GM21367 (cell line): ENCODE results near the gene PRKAR1B.

ENCODE experiments used
- ATAC-seq: cut with Tn5 transposase; IDR thresholded peaks from one replicate; pipeline ENCODE4 v1.9.1; 2021; ENCODE audit not compliant: unreplicated experiment

The PRKAR1B gene

DNA sequence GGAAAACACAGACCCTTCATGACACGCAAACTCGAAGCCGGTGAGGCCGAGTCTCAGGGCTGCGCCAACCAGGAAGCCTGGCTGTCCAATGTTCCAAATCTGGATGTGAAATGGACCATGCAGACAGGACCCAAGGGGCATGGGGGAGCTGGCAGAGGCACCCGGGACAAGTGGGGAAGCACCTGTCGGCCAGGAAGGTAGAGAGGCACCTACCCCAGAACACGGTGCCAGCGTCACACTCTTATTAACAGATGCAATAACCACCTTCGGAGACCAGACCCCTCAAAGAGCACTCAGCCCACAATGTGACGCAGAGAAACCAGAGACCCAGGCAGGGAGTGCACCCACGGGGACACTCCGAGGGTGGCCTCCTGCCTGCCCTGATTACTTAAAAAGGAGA is 119.1 kb downstream of the PRKAR1B start:
- no peak for ATAC-seq

DNA sequence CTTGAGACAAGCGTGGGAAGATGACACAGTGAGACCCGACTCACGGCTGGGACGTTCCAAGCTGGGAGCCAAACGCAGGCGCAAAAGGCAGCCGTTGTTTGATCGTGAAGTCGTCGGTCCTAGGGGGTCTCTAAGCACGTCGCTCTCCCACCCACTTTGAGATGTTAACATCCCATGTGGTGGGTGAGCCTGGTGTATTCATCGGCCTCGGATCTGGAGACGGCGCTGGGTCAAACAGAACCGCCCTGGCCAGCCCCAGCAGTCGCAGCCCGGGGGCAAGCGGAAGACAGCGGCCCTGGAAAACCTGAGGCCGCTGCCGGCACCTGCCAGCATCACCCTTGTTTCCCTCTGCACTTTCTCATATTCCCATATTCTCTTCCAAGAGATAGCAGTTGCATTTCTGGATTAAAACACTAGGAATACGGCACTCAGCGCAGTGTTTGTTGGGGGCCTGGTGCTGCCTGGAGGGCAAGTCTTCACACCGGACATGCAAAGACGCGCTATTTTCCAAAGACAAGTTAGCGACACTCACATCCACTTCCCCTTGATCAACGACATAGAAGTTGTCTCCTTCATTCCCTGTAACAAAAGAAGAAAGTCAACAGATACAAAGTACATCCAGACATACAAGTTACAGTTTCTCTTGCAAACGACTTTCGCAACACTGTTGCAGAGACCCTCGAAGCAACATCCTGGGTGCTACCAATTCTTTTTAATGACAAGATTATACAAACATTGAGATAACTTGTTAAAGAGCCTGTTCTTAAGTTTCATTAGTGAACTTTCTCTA is 121.2 kb downstream of the PRKAR1B start:
- ATAC-seq = no peak

DNA sequence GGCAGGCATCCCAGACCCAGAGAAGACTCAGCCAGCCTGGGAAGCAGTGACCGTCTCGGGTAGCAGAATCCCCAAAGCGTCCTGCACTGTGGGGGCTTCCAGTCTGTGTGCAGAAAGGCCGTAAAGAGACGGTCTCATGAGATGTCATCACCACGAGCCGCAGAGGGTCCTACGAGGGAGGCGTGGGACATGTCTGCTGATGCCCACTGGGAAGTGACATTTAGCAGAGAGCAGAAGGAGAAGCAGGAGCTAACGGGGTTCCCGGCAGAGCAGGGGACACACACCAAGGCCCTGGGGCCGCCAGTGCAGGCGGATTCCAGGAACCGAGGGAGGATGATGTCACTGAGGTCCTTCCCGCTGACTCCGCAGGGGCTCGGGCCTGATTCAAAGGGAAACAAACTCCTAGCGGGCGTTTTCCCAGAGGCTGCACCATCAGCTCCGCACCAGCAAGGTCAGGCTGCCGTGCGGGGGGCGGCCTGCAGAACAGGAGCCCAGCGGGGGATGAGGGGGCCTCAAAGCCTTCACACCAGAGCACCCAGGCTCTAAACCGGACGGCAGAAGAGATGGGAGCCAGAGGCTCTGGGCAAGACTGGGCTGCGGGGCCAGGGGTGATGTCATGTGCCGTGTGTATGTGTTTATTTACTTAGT is 122.1 kb downstream of the PRKAR1B start:
- no peak for ATAC-seq

GRCh38 chr7:604001-604883 is 122.8 kb downstream of the PRKAR1B start:
- ATAC-seq = peak; percentile 61

DNA sequence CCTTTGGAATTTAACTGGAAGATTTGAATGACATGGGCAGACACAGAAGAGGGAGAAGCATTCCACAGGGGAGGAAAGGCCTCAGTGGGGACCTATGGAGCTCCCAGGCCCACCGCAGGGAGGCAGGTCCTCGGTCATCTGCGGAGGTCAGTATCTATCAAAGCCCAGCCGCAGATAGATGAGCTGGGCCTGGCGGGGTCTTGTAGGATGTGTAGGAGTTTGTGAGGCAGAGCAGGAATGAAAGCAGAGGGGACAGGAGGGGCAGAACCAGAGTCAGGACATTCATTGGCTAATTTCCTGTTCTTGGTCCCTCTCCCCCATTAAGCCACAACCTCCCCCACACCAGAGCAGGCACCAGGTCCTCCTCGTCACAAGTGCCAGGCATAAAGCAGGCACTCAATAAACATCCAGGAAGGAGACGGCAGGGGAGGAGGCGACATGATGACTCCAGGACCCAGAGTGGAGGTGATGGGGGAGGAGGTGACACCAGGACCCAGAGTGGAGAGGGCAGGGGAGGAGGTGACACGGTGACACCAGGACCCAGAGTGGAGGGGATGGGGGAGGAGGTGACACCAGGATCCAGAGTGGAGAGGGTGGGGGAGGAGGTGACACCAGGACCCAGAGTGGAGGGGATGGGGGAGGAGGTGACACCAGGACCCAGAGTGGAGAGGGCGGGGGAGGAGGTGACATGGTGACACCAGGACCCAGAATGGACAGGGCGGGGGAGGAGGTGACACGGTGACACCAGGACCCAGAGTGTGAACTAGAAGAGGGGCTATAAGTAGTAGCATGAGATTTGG is 123.7 kb downstream of the PRKAR1B start:
- ATAC-seq = no peak

DNA sequence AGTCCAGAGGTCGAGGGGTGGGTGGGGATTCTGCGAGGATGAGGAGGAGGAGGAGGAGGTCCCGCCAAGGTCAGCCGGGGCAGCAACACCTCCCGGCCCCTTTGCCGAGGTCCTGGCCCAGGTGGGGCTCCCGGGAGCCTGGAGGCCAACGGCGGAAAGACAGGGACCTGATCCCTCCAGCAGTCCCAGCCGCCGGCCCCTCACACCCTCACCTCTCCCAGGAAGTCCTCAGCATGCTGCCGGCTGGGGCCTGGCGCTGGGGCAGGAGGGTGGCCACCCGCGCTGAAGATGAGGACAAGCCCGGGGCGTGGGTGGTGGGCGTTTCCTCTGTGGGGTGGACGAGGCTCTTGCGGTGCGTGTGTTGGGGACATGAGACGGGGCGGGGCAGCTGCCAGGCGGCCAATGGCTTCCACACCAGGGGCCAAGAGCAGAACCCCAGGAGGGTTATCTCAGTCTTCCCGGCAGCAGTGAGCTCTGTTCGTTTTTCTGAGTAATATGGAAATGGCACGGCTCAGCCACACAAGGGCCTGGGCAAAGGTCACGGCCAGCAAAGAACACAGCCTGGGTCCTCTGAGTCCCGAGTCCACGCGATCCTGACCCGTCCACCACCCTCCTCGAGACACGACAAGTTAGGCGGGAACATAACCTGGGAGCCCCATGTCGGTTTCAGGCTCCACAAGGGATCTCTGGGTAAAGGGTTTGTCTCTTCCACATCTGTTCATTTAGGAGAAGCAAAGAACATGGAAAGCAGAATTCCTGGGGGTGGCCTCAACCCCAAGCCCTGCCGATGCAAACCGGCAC is 124.5 kb downstream of the PRKAR1B start:
- ATAC-seq = no peak

DNA sequence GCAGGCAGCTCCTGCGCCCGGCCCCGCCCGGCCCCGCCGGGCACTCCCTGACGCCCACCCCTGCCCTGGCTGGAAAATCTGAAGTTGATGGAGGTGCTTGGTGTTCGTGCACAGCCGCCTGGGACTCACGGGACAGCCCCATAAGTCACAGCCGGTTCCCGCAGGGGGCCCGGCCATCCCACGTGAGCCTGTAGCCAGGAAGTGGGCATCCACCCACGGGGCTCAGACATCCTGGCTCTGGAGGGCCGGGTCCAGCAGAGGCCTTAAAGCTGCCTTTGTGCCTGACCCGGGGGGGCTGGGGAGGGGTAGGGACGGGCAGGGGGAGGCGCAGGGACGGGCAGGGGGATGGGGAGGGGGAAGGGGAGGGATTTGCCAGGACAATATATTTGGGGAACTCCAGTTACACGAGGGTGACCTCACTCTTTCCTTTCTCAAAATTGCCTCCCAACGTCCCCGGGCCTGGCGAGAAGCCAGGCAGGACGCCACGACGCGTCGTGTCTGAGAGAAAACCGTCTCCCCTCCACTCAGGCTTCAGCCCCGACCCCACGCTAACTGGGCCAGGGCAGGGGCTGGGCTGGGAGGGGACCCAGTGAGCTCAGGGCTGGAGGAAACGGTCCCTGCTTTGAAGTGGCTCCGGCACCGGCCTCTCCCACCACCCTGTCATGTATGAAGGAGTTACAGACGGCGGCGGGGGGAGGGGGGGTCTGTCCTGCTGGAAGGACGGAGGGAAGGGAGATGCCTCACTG is 125.3 kb downstream of the PRKAR1B start:
- ATAC-seq = peak; percentile 30

DNA sequence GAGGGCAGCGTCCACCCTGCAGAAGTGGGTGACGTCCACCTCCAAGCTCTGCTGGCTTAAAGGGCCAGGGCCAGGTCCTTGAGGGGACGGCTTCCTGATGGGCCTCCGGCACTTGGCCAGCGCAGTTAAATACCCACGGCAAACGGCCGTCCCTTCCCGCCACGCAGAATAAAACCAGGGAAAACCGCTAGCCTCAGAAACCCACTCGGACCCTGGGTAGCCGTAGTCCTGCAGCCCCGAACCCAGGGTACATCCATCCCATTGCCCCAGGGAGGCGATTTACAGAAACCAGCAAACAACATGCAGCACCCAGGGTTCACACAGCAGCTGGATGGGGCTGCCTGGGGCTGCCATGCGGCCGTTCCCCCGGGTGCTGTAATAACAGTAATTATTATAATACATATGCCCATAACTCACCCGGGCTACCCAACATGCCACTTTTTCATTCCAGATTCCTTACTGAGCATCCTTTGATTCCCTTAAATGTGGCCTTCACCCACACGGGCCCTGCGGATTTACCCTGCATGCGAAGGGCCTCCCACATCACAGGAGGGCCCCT is 126.0 kb downstream of the PRKAR1B start:
- no peak for ATAC-seq

DNA sequence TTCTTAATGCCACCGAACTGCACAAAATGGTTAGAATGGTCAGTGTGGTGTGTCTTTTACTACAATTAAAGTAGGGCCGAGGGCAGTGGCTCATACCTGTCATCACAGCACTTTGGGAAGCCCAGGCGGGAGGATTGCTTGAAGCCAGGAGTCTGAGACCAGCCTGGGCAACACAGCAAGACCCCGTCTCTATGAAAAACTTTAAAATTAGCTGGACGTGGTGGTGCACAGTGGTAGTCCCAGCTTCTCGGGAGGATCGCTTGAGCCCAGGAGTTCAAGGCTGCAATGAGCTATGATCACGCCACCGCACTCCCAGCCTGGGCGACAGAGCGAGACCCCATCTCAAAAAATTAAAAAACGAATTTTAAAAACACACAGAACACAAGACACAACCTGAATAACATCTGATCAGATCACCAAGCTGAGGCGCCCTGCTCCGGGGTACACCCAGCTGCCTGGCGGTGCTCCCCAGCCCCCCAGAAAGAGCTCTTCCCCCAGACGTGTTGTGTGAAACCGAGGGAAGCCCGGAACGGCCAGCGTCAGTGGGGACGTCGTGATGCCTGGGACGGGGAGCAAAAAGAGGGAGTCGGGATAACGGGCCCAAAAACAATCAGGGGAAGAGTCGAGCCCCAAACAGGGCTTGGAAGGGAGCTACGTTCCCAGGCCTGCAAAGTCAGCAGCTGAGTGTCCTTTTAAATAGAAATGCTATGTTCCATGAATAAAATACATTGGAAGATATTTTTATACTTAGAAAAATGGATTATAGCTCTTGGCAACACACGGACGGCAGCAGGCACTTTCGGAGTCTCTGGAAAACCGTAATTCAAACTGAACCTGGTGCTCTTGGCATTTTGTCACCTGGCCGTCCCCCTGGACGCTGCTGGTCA is 126.7 kb downstream of the PRKAR1B start:
- ATAC-seq = no peak

DNA sequence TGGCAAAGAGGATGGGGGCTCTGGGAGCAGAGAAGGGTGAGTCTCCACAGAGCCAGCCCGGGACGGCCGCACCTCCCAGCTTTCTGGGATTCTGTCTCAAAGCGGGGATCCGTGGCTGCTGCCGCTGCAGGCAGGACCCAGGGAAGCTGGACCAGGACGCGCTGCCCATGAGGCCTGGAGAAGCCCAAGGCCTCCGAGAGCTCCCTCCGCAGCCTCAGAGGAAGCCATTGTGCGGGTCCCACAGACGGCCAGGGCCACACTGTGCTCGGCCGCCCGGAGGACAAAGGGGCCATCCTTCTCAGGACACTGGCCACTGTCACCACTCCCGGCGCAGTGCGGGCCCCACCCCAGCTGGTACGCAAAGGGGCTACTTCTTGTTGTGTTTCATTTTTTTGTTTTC is 128.2 kb downstream of the PRKAR1B start:
- ATAC-seq = no peak

GRCh38 chr7:597348-598178 is 129.5 kb downstream of the PRKAR1B start:
- no peak for ATAC-seq

DNA sequence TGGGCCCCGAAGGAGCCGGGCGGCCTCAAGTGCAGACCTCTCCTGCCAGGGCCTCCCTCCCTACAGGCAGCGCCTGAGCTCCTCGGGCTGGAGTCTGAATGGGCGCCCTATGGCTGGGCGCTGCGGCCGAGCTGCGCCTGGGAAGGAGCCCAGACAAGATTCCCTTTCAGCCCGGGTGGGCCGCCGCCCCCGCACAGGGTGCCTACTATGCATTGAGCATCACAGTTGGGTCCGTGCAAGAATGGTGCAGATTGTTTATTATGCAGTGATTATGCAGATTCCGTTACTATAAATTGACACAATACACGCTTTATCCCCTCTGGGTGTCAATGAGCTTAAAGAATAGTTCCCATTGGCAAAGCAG is 130.3 kb downstream of the PRKAR1B start:
- no peak for ATAC-seq

- ATAC-seq = no peak
These were observed 130.8 kb downstream of the PRKAR1B start for GRCh38 chr7:596071-596818.

DNA sequence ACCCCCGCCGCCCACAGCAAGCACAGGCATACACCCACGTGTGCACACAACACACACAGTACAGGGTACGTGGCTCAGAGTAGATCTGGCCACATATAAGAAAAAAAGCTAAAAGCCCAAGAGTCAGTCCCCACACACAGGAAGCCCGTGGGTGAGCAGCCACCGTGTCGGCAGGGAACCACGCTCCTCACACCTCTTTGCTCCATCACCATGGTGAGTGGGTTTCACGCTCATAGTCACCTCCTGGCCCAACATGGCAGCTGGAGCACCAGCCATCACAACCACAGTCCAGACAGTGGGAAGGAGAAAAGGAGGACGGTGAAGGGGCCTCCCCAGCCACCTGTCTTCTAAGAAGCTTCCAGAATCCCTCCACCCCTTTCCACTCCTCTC is 131.5 kb downstream of the PRKAR1B start:
- no peak for ATAC-seq

DNA sequence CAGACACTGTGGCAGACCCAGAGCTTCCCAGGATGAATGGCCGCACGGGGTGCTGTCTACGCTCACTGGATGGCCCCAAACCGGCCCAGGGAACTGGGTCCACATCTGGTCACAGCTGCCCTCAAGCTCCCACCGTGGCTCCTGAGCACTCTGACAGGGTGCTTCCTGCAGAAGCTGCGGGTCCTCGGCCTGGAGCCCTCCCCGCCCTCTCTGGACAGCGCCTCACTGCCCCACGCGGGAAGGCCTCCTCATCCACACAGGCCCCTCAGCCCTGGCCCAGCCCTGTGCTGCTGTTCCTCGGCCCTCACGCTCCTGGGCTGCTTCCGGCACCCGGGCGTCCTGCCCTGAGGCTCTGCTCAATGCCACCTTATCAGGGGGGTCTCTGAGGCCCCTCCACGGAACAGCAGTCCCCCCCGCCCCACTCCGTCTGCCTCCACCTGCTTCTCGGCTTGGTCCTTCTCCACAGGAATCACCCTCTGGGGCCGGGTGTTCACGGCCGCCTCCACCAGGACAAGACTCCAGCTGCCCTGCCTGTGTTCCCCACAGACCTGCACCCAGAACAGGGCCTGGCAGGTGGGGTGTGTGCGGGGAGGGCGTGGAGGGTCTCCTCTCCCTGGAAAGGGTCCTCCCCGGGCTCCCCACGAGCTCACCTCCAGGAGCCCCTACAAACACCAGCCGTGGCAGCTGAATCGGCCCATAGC is 132.0 kb downstream of the PRKAR1B start:
- no peak for ATAC-seq
